Neural cell (in vitro differentiated cells): ENCODE data around the gene CCDC154.

Source experiments
- CTCF ChIP-seq: fragments of 450-650 bp; IDR thresholded peaks from 2 replicates; pipeline ENCODE4 v1.5.1; 2014; ENCODE audit warnings: antibody characterized with exemption, mild to moderate bottlenecking, moderate library complexity; ENCODE audit not compliant: poor library complexity, severe bottlenecking
- EP300 ChIP-seq: fragments of 450-650 bp; conservative IDR thresholded peaks from 2 replicates; pipeline ENCODE4 v1.6.1; 2014; ENCODE audit warnings: antibody characterized with exemption, mild to moderate bottlenecking, moderate library complexity; ENCODE audit not compliant: poor library complexity, severe bottlenecking
- EZH2 ChIP-seq: fragments of 200-600, 300-800 bp; shearing (Covaris generic), sonication (generic); IDR thresholded peaks from 2 replicates; pipeline ENCODE4 v1.6.1; 2014; ENCODE audit warnings: antibody characterized with exemption, low read length, borderline replicate concordance, mild to moderate bottlenecking; ENCODE audit not compliant: insufficient read depth, poor library complexity, severe bottlenecking
- SMC3 ChIP-seq: fragments of 450-650 bp; conservative IDR thresholded peaks from 2 replicates; pipeline ENCODE4 v1.6.1; 2014; ENCODE audit warnings: antibody characterized with exemption, mild to moderate bottlenecking, moderate library complexity; ENCODE audit not compliant: poor library complexity

DNA sequence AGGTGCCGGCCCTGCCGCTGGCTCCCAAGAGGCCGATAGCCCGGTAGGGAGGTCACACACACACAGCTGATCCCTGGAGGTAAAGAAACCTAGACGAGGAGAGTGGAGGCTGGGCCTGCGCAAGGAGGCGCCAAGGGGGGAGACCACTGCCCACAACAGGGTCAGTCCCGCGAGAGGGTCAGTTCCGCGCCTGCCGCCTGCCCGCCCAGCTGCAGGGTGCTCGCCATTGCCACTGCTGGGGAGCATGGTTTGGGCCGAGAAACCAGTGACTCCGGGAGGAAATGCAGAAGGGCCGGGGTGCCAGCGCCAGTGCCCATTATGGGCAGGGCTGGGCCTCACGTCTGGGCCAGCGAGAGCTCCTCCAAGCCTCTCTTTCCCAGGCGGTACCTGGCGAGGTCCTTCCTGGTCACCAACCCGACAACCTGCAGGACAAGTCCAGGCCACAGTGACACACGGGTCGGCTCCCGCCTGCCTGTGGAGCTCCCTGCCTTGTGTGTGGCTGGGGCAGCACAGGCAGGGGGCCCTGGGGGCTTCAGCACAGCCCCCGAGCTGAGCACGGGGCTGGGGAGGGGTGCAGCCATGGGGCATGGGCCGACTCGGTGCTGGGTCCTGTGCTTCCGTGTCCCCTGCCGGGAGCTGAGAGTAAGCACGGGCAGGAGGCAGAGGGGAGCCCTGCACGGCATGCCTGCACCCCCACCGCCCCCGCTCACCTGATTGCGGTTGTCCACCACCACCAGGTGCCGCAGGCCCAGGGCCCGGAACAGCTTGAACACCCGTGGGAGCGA, 2.1 kb upstream of the CCDC154 start:
- TF ChIP-seq CTCF = no peak
- TF ChIP-seq SMC3 = no peak
- TF ChIP-seq EP300 = no peak
- no peak for TF ChIP-seq EZH2
